HepG2 (cell line): Measurements from ENCODE around the gene ATXN7L2. TPM values are rescaled to one million over a fixed set of nuclear protein-coding genes. Genes with fewer than 3 reads are reported as not detected.
A peak's percentile ranks its signal among the peaks of the same experiment; 100 is the strongest.

ENCODE experiments used
- BRCA1 ChIP-seq: sonication (generic); formaldehyde crosslinking; IDR thresholded peaks from 2 replicates; pipeline ENCODE4 v1.4.0; 2020; ENCODE audit warnings: missing genetic modification reagents
- CEBPG ChIP-seq: IDR thresholded peaks from 2 replicates; pipeline ENCODE4 v1.6.1; 2016
- DMAP1 ChIP-seq: IDR thresholded peaks from 2 replicates; pipeline ENCODE4 v1.6.1; 2016
- HNF4G ChIP-seq, 2 experiments: sonication (generic) in 1 of 2; formaldehyde crosslinking in 1 of 2; IDR thresholded peaks; 2 replicates each; pipeline versions ENCODE4 v1.4.0 to v1.6.1; 2011 to 2020; ENCODE audit warnings: borderline replicate concordance in 2 of 2, low read depth in 2 of 2, mild to moderate bottlenecking in 2 of 2, low read length in 1 of 2, missing genetic modification reagents in 1 of 2, moderate library complexity in 1 of 2
- NFRKB ChIP-seq: fragments of 450-650 bp; IDR thresholded peaks from 2 replicates; pipeline ENCODE4 v1.6.1; 2017
- NRL ChIP-seq: sonication (generic); formaldehyde crosslinking; IDR thresholded peaks from 2 replicates; pipeline ENCODE4 v1.5.0; 2020; ENCODE audit warnings: missing genetic modification reagents, mild to moderate bottlenecking, moderate library complexity, borderline replicate concordance
- PAWR ChIP-seq: sonication (generic); formaldehyde crosslinking; IDR thresholded peaks from 2 replicates; pipeline ENCODE4 v1.4.0; 2020; ENCODE audit warnings: missing genetic modification reagents, mild to moderate bottlenecking, borderline replicate concordance
- POLR2A ChIP-seq, 2 experiments: IDR thresholded peaks; 2 replicates each; pipeline ENCODE4 v1.6.1; 2011; ENCODE audit warnings: low read depth in 2 of 2, low read length in 2 of 2, mild to moderate bottlenecking in 1 of 2, moderate library complexity in 1 of 2; ENCODE audit not compliant: insufficient read depth in 1 of 2
- SIX4 ChIP-seq: sonication (generic); formaldehyde crosslinking; IDR thresholded peaks from 2 replicates; pipeline ENCODE4 v1.4.0; 2020; ENCODE audit warnings: missing genetic modification reagents
- SRF ChIP-seq: IDR thresholded peaks from 2 replicates; pipeline ENCODE4 v1.6.1; 2011; ENCODE audit warnings: mild to moderate bottlenecking, low read depth, low read length, moderate library complexity
- TCF12 ChIP-seq, 2 experiments: fragments of 450-650 bp in 1 of 2; sonication (generic) in 1 of 2; formaldehyde crosslinking in 1 of 2; IDR thresholded peaks; 2 replicates each; pipeline versions ENCODE4 v1.6.1 to v1.8.0; 2017 to 2022; ENCODE audit warnings: antibody characterized with exemption in 1 of 2, mild to moderate bottlenecking in 1 of 2, missing genetic modification reagents in 1 of 2, moderate library complexity in 1 of 2
- ZBTB20 ChIP-seq: sonication (generic); formaldehyde crosslinking; IDR thresholded peaks from 2 replicates; pipeline ENCODE4 v1.8.1; 2023; ENCODE audit warnings: missing genetic modification reagents, low read depth, mild to moderate bottlenecking, borderline replicate concordance
- ZNF143 ChIP-seq: sonication (generic); formaldehyde crosslinking; IDR thresholded peaks from 2 replicates; pipeline ENCODE4 v1.4.0; 2020; ENCODE audit warnings: missing genetic modification reagents
- ZNF17 ChIP-seq: sonication (generic); formaldehyde crosslinking; IDR thresholded peaks from 2 replicates; pipeline ENCODE4 v1.5.0; 2020; ENCODE audit warnings: mild to moderate bottlenecking, missing genetic modification reagents
- ZNF260 ChIP-seq: sonication (generic); formaldehyde crosslinking; IDR thresholded peaks from 2 replicates; pipeline ENCODE4 v1.4.0; 2020; ENCODE audit warnings: missing genetic modification reagents, low read depth, mild to moderate bottlenecking, borderline replicate concordance
- ZNF33A ChIP-seq: sonication (generic); formaldehyde crosslinking; IDR thresholded peaks from 2 replicates; pipeline ENCODE4 v1.5.1; 2020; ENCODE audit warnings: missing genetic modification reagents, mild to moderate bottlenecking, moderate library complexity, borderline replicate concordance
- ZNF543 ChIP-seq: sonication (generic); formaldehyde crosslinking; IDR thresholded peaks from 2 replicates; pipeline ENCODE4 v1.4.0; 2020; ENCODE audit warnings: mild to moderate bottlenecking, missing genetic modification reagents
- ZNF713 ChIP-seq: sonication (generic); formaldehyde crosslinking; IDR thresholded peaks from 2 replicates; pipeline ENCODE4 v1.4.0; 2020; ENCODE audit warnings: mild to moderate bottlenecking, missing genetic modification reagents
- ZNF737 ChIP-seq: sonication (generic); formaldehyde crosslinking; IDR thresholded peaks from 2 replicates; pipeline ENCODE4 v1.5.0; 2020; ENCODE audit warnings: missing genetic modification reagents, mild to moderate bottlenecking, borderline replicate concordance
- ZNF75D ChIP-seq: sonication (generic); formaldehyde crosslinking; IDR thresholded peaks from 2 replicates; pipeline ENCODE4 v1.8.1; 2023; ENCODE audit warnings: missing genetic modification reagents, mild to moderate bottlenecking, borderline replicate concordance
- ZNF776 ChIP-seq: sonication (generic); formaldehyde crosslinking; IDR thresholded peaks from 2 replicates; pipeline ENCODE4 v1.4.0; 2020; ENCODE audit warnings: mild to moderate bottlenecking, missing genetic modification reagents
- ZNF891 ChIP-seq: sonication (generic); formaldehyde crosslinking; IDR thresholded peaks from 2 replicates; pipeline ENCODE4 v1.5.0; 2020; ENCODE audit warnings: mild to moderate bottlenecking, missing genetic modification reagents
- ZZZ3 ChIP-seq: sonication (generic); formaldehyde crosslinking; IDR thresholded peaks from 2 replicates; pipeline ENCODE4 v1.4.0; 2020; ENCODE audit warnings: missing genetic modification reagents, mild to moderate bottlenecking, borderline replicate concordance
- polyA plus RNA-seq, 8 experiments: library from polyadenylated mRNA; depleted of rRNA in 3 of 8; stranded (reverse) in 7 of 8; unstranded in 1 of 8; fragments of >200 nt; fragmentation: Illumina TruSeq in 4 of 8; extraction: Trizol in 4 of 8; gene quantifications; 2 replicates each; pipeline versions ENCODE4 v1.2.1 to v1.2.3, GENCODE V29; 2011 to 2016; ENCODE audit warnings: low read depth in 4 of 8, missing spikeins in 1 of 8, mixed read lengths in 1 of 8; ENCODE audit not compliant: insufficient read depth in 1 of 8
- total RNA-seq, 5 experiments: library from RNA; depleted of rRNA; stranded (reverse); fragments of >200 nt; fragmentation: Illumina TruSeq; extraction: Trizol; gene quantifications; 2 replicates each; pipeline ENCODE4 v1.2.3, GENCODE V29; 2016; ENCODE audit warnings: low read depth in 1 of 5
- TF ChIP-seq, protein P1 (sequence below): sonication (generic); formaldehyde crosslinking; conservative IDR thresholded peaks from 2 replicates; pipeline ENCODE4 v1.8.0; 2022; ENCODE audit warnings: low read depth, missing genetic modification reagents
- TF ChIP-seq, protein P2 (sequence below): sonication (generic); IDR thresholded peaks from 2 replicates; pipeline ENCODE4 v1.6.1; 2016; ENCODE audit warnings: low read depth, borderline replicate concordance
- TF ChIP-seq, protein P3 (sequence below): sonication (generic); formaldehyde crosslinking; IDR thresholded peaks from 2 replicates; pipeline ENCODE4 v1.8.1; 2022; ENCODE audit warnings: mild to moderate bottlenecking, missing genetic modification reagents

ATXN7L2 gene
- total and polyA plus RNA-seq, 2 of the 13 experiments (the other 11 are each of a cell fraction or from before 2014, with no cell fraction given), result 2.7 to 2.8 TPM

DNA sequence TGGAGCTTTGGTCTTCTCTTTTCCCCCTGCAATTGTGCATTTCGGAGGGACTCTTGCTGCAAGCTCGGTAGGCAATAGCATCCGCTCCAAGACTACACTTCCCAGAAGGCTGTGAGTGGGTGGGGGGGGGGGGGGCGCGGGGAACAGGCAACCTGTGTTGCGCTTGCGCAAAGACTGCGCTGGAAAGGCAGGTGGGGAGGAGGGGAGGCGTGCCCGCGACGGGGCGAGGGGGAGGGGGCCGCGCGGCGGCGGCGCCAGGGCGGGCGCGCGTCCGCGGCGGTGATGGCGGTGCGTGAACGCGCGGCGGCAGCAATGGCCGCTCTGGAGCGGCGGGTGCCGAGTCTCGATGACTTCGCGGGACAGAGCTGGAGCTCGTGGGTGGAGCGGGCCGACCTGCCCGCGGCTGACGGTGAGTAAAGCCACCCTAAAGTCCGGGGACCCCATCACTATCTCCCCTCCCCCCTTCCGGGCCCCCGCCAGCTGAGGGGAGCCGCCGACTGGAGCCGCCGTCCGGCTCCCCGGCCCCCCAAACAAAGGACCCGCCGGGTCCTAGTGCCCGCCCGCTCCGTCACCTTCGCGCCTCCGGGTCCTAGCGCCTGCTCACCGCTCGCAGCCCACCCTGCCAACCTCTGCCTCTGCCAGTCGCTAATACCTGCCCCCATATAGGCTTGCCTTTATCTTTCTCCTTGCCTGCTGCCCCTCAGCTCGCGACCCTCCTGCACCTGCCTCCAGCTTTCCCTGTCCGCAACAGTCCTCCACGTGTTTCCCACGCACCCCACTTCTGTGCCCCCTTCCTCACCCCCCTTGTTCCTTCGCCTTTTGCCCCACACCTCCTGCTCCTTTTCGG is at the start of gene ATXN7L2 (continued):
- no peak for TF ChIP-seq TCF12 (IDR thresholded peaks at IDR 0.05)
- TF ChIP-seq TCF12 (CRISPR knock-in tag; IDR thresholded peaks at IDR 0.05), result no peak
- TF ChIP-seq, protein P1, sequence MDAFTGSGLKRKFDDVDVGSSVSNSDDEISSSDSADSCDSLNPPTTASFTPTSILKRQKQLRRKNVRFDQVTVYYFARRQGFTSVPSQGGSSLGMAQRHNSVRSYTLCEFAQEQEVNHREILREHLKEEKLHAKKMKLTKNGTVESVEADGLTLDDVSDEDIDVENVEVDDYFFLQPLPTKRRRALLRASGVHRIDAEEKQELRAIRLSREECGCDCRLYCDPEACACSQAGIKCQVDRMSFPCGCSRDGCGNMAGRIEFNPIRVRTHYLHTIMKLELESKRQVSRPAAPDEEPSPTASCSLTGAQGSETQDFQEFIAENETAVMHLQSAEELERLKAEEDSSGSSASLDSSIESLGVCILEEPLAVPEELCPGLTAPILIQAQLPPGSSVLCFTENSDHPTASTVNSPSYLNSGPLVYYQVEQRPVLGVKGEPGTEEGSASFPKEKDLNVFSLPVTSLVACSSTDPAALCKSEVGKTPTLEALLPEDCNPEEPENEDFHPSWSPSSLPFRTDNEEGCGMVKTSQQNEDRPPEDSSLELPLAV (CRISPR knock-in tag), result no peak
- no peak for TF ChIP-seq ZNF737 (CRISPR knock-in tag)
- no peak for TF ChIP-seq ZNF713 (CRISPR knock-in tag)
- peak; percentile 79 for TF ChIP-seq NRL (CRISPR knock-in tag)
- no peak for TF ChIP-seq PAWR (CRISPR knock-in tag)
- no peak for TF ChIP-seq SRF
- TF ChIP-seq DMAP1 (CRISPR knock-in tag), result peak; percentile 74; the same call in 1 of the 2 replicates
- no peak for TF ChIP-seq ZNF260 (CRISPR knock-in tag)
- no peak for TF ChIP-seq ZNF17 (CRISPR knock-in tag)
- TF ChIP-seq SIX4, result no peak
- no peak for TF ChIP-seq NFRKB
- TF ChIP-seq BRCA1 (CRISPR knock-in tag), result no peak
- peak; percentile 80 for TF ChIP-seq ZNF143
- peak; percentile 94; the same call in 1 of the 2 replicates for TF ChIP-seq ZNF891 (CRISPR knock-in tag)
- TF ChIP-seq POLR2A (IDR thresholded peaks at IDR 0.05; ENCODE audit: insufficient read depth in 1 of 2, low read depth in 2 of 2, low read length in 2 of 2), result peak; percentile 79 to 92
- TF ChIP-seq CEBPG (CRISPR knock-in tag), result no peak
- peak; percentile 35; the same call in 1 of the 2 replicates for TF ChIP-seq ZNF776
- TF ChIP-seq ZBTB20 (CRISPR knock-in tag), result no peak
- TF ChIP-seq HNF4G (IDR thresholded peaks at IDR 0.05; ENCODE audit: borderline replicate concordance, low read depth, low read length), result peak; percentile 56; the same call in 1 of the 2 replicates
- no peak for TF ChIP-seq HNF4G (CRISPR knock-in tag; IDR thresholded peaks at IDR 0.05; ENCODE audit: borderline replicate concordance, low read depth)
- TF ChIP-seq ZZZ3, result no peak
- no peak for TF ChIP-seq ZNF33A (CRISPR knock-in tag)
- no peak for TF ChIP-seq ZNF75D (CRISPR knock-in tag)
- TF ChIP-seq, protein P2, sequence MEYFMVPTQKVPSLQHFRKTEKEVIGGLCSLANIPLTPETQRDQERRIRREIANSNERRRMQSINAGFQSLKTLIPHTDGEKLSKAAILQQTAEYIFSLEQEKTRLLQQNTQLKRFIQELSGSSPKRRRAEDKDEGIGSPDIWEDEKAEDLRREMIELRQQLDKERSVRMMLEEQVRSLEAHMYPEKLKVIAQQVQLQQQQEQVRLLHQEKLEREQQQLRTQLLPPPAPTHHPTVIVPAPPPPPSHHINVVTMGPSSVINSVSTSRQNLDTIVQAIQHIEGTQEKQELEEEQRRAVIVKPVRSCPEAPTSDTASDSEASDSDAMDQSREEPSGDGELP, result peak; percentile 61; the same call in 1 of the 2 replicates
- no peak; the same call in 1 of the 2 replicates for TF ChIP-seq ZNF543 (CRISPR knock-in tag)
- TF ChIP-seq, protein P3, sequence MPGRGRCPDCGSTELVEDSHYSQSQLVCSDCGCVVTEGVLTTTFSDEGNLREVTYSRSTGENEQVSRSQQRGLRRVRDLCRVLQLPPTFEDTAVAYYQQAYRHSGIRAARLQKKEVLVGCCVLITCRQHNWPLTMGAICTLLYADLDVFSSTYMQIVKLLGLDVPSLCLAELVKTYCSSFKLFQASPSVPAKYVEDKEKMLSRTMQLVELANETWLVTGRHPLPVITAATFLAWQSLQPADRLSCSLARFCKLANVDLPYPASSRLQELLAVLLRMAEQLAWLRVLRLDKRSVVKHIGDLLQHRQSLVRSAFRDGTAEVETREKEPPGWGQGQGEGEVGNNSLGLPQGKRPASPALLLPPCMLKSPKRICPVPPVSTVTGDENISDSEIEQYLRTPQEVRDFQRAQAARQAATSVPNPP (CRISPR knock-in tag), result no peak
